Stimulated activated CD4-positive, alpha-beta T cell treated with anti-CD3 and anti-CD28 coated beads, TNF-alpha, amount 100 ng/mL, for 48 hours (primary cell): Measurements from ENCODE around the gene LTB.

Experiments used
- DNase-seq, 3 donors: peaks; one replicate each; pipeline ENCODE4 v3.0.0-alpha.2; 2020; ENCODE audit warnings: low read depth in 3 of 3

The LTB gene, protein sequence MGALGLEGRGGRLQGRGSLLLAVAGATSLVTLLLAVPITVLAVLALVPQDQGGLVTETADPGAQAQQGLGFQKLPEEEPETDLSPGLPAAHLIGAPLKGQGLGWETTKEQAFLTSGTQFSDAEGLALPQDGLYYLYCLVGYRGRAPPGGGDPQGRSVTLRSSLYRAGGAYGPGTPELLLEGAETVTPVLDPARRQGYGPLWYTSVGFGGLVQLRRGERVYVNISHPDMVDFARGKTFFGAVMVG

DNA sequence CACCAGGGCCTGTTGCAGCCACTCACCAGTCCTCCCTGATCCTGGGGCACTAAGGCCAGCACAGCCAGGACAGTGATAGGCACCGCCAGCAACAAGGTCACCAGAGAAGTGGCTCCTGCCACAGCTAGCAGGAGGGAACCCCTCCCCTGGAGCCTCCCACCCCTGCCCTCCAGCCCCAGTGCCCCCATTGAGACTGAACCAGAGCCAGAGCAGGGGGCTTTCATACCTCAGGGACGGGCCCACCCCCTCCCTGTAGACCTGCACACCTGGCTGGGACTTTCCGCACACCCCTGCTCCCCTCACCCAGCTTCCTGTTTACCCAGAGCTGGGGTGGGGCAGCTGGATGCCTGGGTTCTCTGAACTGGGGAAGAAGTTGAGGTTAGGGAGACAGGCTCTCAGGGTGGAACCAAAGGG lies at the start of gene LTB:
Gene LTB, minus strand, starts transcription at position 195 of the 414 bp plus-strand sequence. Its CDS starts 7 bp downstream, at position 188.
- no peak for DNase-seq

DNA sequence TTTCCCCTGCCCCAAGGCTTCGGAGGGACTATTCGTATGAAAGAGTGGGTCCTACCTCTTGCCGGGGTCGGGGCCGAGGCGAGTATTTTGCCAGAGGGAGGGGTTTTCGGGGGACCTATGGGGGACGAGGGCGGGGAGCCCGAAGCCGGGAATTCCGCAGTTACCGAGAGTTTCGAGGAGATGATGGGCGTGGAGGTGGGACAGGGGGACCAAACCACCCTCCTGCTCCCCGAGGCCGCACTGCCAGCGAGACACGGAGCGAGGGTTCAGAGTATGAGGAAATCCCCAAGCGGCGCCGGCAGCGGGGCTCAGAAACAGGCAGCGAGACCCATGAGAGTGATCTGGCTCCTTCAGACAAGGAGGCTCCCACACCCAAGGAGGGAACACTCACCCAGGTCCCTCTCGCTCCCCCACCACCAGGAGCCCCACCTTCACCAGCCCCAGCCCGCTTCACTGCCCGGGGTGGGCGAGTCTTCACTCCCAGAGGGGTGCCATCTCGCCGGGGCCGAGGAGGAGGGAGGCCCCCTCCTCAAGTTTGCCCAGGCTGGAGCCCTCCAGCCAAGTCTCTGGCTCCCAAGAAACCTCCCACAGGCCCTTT lies 49.6 kb upstream of the LTB start:
- DNase-seq = no peak

DNA sequence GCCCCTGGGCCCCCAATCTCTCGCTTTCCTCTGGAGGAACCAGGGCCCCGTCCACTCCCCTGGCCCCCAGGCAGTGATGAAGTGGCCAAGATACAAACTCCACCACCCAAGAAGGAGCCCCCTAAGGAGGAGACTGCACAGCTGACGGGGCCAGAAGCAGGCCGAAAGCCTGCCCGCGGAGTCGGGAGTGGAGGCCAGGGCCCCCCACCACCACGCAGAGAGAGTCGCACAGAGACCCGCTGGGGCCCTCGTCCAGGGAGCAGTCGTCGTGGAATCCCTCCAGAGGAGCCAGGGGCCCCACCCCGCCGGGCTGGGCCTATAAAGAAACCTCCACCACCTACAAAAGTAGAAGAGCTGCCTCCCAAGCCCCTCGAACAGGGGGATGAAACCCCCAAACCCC lies 49.0 kb upstream of the LTB start:
- no peak for DNase-seq

DNA sequence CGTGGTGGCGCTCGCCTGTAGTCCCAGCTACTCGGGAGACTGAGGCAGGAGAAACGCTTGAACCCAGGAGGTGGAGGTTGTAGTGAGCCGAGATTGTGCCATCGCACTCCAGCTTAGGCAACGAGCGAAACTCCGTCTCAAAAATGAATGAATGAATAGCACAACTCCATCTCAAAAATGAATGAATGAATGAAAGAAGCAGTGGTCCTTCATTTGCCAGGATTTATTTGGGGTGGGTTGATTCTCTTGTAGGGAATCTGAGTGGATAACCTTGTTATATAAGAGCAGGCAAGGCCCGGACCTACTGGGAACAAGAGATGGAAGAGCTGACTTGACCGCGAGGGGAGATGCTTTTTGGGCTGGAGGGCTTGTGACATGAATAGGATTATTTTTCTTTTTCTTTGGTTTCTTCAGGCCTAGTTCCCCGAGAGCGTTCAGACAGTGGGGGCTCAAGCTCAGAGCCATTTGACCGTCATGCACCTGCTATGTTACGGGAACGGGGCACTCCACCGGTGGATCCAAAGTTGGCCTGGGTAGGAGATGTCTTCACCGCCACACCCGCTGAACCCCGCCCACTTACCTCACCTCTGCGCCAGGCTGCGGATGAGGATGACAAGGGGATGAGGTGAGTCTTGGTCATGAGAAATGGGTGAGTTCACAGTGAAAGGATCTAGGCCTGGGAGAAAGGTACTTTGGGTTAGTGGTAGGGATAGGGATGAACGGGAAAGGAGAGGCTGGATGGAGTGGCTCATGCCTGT lies 48.1 kb upstream of the LTB start:
- DNase-seq = no peak

DNA sequence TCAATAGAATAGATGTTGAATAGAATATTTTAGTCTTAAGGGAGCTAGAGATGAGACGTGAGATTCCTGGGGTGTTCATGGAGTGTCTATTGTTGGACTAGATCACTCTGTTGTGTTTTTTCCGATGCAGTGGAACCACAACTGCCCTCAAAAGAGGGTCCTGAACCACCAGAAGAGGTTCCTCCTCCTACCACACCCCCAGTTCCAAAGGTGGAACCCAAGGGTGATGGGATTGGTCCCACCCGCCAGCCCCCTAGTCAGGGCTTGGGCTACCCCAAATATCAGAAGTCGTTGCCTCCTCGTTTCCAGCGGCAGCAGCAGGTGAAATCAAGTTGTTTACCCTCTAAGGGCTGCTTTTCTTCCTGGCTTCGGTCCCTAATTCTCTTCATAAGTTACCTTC lies 46.8 kb upstream of the LTB start:
- DNase-seq = no peak

DNA sequence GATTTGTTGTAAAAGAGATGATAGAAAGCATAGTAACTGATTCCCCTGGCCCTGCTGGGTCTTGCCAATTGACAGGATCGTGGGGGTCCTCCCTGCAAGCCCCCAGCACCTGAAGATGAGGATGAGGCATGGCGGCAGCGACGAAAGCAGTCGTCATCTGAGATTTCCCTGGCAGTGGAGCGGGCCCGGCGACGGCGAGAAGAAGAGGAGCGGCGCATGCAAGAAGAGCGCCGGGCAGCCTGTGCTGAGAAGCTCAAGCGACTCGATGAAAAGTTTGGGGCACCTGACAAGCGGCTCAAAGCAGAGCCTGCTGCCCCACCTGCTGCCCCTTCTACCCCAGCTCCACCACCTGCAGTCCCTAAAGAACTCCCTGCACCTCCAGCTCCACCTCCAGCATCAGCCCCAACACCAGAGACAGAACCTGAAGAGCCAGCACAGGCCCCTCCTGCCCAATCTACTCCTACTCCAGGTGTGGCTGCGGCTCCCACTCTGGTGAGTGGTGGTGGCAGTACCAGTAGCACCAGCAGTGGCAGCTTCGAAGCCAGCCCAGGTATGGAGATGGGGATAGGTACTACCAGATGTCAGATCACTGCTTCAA lies 45.6 kb upstream of the LTB start:
- DNase-seq = no peak

DNA sequence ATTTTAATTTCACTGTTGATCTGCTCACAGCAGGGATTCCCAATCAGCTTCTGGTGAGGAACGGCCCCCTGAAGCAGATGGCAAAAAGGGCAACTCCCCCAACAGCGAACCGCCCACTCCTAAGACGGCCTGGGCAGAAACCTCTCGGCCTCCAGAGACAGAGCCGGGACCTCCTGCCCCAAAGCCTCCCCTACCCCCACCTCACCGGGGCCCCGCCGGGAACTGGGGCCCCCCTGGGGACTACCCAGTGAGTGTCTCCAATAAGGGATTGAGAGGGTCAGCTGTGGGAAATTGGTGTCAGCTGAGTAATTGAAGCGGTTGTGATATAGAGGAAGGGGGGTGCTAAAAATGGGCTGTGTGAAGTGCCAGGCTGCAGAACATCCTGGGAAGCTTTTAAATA lies 44.7 kb upstream of the LTB start:
- no peak for DNase-seq

DNA sequence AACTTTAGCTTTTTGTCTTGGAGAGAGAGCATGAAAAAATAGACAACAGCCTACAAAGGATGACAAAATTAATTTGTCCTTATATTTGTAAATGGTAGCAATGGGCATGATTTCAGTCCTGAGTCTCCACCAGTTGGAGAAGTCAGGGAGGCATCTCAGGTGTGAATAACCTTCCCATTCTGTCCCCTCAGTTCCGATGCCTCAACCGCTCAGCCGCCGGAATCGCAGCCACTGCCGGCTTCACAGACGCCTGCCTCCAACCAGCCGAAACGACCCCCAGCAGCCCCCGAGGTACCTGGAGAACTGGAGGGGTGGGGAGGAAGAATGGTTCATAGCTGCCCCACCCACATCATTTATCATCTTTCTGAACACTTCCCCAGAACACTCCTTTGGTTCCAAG lies 41.8 kb upstream of the LTB start:
- DNase-seq = no peak

DNA sequence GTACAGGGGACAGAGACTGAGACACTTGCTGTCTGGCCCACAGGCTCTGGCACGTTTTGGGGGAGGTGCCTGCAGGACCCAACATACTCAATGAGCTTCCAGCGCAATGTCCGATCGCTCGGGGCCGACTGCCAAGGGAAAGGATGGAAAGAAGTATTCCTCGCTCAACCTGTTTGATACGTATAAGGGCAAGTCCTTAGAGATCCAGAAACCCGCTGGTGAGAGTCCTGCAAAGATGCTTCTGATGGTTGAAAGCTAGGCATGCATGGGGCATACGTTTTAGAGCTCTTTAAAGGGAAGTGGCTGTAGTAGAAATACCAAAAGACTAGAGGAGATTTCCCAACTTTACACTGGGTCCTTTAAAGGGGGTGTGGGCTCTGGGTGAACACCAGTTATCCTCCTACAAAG lies 40.5 kb upstream of the LTB start:
- DNase-seq = no peak

DNA sequence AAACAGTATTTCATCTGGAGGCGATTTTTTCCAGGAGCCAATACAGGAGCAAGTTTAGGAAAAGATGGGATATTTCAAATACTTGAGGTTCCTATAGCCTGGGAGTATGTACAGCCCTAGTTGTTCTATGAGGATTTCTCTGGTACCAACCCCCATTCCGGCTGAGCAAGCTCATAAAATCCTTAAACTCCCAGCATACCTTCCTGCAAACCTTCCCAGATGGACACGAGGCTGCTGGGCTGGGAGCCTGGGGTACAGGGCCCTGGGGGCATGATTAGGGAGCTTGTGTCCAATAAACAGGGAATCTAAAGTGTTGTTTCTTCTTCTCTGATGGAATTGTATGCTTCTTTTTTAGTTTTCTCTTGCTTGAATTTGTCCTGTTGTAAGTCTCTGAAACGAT lies 39.8 kb upstream of the LTB start:
- no peak for DNase-seq

DNA sequence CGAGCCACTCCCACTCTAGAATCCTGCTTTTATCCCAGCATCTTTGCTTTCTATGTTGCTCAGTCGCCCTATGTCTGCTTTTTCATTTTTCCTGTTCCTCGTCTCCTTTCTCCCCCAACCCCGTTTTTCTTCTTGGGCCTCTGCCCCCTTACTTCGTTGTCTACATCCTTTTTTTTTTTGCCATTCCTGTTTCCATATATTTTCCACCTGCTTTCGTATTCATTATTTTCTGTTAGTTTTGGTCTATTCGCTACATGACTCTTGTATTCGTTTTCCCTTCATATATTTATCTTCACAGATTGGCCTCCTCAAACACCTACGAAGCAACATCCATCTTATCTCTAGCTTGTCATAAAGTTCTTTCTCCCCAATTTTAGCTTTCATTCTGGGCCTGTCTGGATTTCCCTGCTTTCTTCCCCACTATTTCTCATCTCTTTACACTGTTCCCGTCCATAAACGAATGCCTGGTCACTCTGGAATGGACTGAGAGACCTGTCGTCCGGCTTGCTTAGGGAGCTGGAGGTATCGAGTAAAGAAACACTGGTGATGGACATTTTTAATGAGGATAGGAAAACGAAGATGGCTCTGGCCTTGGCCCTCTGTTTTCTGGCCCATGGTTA lies 39.2 kb upstream of the LTB start:
- DNase-seq = no peak

DNA sequence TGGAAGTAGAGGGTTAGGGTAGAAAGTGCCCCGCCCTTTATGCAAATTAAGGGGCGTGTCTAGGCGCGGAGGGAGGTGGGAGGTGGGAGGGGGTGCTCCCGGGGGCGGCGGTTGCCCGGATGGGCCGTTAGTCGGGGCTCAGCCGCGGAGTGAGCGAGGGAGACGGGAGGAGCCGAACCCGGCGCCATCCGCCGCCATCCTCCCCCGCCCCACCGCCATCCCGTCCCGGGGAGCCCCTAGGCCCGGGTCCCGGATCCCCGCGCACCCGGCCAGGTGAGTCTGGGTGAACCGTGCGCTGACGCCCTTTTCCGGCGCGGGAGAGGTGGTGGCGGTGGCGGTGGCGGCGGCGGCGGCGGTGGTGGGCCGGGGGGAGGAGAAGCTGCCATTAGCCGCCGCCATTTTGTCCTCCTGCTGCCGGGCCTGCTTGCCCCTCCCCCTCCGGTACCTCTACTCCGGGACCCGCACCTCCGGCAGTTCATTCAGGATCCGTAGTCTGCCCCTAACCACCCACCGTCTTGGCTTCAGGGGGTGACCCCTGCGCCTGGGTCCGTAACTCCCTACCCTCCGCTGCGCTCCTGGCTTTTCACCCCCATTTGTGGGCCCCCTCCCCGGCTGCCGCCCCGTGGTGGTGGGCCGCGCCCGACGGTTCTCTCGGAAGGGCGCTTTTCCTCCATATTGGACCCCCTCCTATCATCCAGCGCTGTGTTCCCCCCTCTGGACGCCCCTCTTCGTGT lies 38.5 kb upstream of the LTB start, which contains the start of gene PRRC2A:
Gene PRRC2A, plus strand, starts transcription at position 130 of the 734 bp plus-strand sequence. CDS start 2,075 bp downstream, outside the sequence.
- peak; percentile 68 to 96 (median 69) for DNase-seq

DNA sequence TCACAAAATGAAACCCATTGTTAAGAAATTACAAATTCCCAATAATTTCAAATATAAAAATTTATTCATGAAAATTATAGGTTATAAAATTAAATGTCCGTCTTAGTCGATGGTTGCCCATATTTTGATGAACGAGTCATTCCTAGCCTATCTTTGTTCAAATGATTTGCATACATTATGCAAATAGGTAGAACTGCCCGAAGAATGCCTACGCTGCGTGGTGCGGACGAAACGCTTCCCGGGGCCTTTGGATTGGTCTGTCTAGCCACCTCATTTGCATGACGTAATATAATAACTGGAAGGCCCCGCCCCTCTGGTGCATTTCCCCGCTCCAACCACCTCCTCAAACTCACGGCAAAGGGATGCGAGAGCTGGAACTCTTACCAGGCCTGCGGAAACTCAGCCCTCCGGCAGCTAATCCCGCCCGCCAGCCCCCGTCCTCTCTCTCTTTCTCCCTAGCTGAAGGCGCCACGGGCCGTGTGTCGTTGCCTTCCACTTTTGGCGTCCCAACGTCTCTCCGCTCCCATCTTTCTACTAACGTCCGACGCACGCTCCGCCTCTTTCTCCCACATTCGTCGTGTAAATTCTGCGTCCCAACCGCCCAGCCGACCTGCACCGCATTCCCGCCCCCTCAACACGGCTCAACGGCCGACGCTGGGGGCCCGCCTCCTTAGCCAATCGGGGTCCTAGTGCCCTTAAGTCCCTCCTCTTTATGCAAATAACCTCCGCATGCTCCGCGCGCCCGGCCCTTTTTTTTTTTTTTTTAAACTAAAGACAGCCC lies 37.8 kb upstream of the LTB start:
- peak; percentile 93 to 98 (median 95) for DNase-seq

DNA sequence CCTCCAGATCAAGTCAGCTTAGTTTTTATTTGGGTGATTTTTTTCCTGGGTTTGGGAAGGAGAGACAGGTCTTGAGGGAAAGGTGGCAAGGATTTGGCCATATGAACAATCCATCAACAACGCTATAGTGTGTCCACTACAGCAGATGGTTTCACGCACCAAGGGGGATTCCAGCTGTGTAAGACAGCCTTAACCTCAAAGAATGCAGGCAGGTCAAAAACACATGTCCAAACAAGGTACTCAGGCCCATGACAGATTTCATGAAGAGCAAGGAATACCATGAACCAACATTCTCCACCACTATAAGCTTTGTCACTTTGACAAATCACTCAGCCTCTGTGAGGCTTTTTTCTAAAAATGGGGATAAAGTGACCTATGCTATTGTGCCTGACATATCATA lies 34.8 kb upstream of the LTB start:
- no peak for DNase-seq

DNA sequence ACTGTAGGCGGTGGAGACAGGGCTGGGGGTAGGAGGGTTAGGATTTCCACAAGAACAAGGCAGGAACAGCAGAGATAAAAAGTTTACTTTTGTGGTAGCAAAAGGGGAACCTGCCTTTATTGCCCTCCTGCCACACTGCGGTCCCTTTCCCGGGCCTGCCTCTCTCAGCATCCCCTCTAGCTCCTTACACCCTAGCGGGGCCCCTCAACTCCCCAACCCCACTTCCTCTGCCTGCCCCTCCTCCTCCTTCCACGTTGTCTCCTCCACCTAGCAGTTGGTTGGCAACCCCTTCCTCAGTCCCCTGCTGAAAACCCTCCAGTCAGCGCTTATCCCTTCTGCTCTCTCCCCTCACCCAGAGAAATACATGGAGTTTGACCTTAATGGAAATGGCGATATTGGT lies 33.5 kb upstream of the LTB start:
- DNase-seq = no peak

DNA sequence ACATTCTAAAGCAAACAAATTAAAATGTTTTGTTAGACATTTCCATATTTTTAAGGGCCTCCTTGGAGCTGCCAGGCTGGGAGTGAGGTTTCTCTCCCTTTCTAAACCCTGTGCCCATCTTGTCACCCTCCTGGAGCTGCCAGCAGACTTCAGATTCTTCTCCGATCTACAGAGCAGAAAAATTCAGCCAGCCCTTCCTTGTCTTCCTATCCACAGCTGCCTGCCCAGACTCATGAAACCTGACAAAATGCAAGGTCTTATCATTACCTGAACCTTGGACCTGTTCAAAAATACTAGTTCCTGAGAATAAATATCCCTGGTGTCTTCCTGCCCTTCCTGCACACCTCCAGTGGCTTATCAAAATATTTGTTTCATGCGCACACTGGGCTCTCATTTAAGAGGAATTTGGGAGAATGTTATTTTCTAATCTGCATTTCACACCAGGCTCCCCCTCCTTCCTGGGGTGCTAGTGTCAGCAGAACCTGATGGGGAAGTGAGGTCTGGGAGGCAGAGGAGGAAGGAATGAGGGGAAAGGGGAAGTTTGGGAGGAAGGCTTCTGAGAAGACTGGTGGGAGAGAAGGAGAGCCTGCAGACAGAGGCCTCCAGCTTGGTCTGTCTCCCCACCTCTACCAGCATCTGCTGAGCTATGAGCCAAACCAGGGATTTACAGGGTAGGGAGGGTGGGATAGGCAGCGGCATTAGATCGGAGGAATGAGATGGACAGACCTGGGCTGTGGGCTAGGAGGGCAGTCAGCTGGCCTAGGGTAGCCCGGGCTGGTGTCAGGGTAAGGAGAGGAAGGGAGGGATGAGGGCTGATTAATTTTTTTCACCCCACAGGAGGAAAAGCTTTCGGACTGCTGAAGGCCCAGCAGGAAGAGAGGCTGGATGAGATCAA lies 32.7 kb upstream of the LTB start, which contains the start of gene AIF1:
Gene AIF1, plus strand, starts transcription at position 551 of the 895 bp plus-strand sequence. Its CDS starts 96 bp downstream, at position 647.
- no peak for DNase-seq

DNA sequence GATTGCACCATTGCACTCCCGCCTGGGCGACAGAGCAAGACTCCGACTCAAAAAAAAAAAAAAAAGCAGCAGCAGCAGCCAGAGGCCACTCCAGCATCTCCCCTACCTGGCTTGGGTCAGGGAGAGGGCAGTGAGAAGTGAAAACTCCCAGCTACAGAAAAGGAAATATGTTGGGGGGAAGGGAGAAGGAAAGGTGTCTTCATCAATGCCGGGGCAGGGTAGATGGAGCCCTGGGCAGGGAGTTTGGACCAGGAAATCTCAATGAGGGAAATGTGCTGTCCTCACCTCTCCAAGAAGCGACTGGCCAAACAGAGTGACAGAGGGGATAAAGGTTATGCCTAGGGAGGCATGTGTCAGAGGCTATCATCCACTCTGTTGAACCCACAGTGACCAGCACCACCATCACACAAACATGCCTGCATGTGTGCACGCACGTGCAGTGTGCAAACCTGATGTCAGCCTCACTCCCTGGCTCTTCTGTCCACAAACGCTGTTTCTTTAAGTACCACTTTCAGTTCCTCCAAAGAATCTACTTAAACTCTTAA lies 31.9 kb upstream of the LTB start:
- no peak for DNase-seq

DNA sequence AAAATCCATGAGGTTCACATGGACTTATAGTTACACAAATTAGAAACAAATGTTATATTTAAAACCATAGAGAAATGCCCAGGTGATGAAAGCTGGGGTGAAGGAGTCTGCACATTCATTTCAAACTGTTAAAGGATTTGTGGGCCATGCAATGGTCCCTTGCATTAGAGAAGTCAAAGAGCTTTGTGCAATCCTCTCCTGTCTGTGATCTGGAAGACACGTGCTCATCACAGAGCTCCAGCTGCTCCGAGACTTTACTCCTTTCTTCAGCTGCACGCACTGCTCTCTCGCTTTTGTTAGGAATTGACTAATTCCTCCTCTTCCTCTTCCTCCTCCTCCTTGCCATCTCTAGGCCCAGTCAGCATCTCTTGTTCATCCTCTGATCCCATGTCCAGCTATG lies 28.7 kb upstream of the LTB start:
- DNase-seq = no peak
